ENCODE data around the gene FAM234B.

GRCh38 chr12:13128291-13128965 is 84.2 kb downstream of the FAM234B start:
- TF ChIP-seq CTCF (IDR thresholded peaks at IDR 0.05) (no peak), POLR2A (IDR thresholded peaks at IDR 0.05) (no peak)
